ENCODE data around the gene ITM2B. TPM values are rescaled to one million over a fixed set of nuclear protein-coding genes. Genes with fewer than 3 reads are reported as not detected.

Gene ITM2B
- total and polyA plus RNA-seq, 2 donors (not counting 1 experiment from before 2014, with no cell fraction given): 122 to 177 TPM

- intact Hi-C loops (cut with micrococcal nuclease): no loop called here
These were observed 40.3 kb downstream of the ITM2B start for GRCh38 chr13:48273346-48273745.

GRCh38 chr13:48275507-48275906, 42.5 kb downstream of the ITM2B start:
- ChIA-PET CTCF (no interaction called here), POLR2A (no interaction called here)
- intact Hi-C loops (cut with micrococcal nuclease): no loop called here
- H3K9me3 ChIP-seq (ENCODE audit: control extremely low read depth in 1 of 3, control insufficient read depth in 2 of 3, insufficient read depth in 1 of 3, low read length in 2 of 3): no peaks in the 10 kb centered on the region
- no peak overlapping the region for H3K4me3 ChIP-seq (ENCODE audit: control extremely low read depth in 1 of 5, extremely low read depth in 1 of 5, insufficient read depth in 1 of 5, low read depth in 2 of 5, low read length in 4 of 5)
- H3K36me3 ChIP-seq (replicated peaks in 1 of 2; ENCODE audit: control extremely low read depth in 1 of 2, control insufficient read depth in 1 of 2, extremely low read depth in 1 of 2, insufficient read depth in 2 of 2, low read length in 1 of 2): no peaks in the 10 kb centered on the region
- DNase-seq (no peak), ATAC-seq (ENCODE audit: low read depth) (no peak)
- H3K27me3 Mint-ChIP-seq: no peaks in the 10 kb centered on the region
- no peak overlapping the region for H3K4me3 Mint-ChIP-seq
- no peaks in the 10 kb centered on the region for H3K4me1 ChIP-seq (ENCODE audit: control insufficient read depth in 2 of 2, insufficient read depth in 2 of 2, low read length in 2 of 2)
- H4K20me1 ChIP-seq (ENCODE audit: control insufficient read depth, insufficient read depth, low read length, poor library complexity, severe bottlenecking): no peaks in the 10 kb centered on the region
- no peaks in the 10 kb centered on the region for H3K79me2 ChIP-seq (ENCODE audit: control insufficient read depth, insufficient read depth, low read length)
- WGBS (ENCODE audit: insufficient coverage): 96% methylated on average over 3 of the region's 4 CpGs
- TF ChIP-seq EZH2 (IDR thresholded peaks at IDR 0.05; ENCODE audit: borderline replicate concordance, insufficient read depth, low read depth, low read length, poor library complexity, severe bottlenecking): no peak
- TF ChIP-seq CTCF (IDR thresholded peaks at IDR 0.05): no peak
- H2AFZ ChIP-seq (ENCODE audit: insufficient read depth, low read depth, low read length, poor library complexity, severe bottlenecking): no peak overlapping the region
- no peak overlapping the region for H3K4me2 ChIP-seq (replicated peaks; ENCODE audit: low read depth, low read length, poor library complexity, severe bottlenecking)
- no peak overlapping the region for H3K27ac ChIP-seq (ENCODE audit: low read length in 2 of 2)
- H3K27ac Mint-ChIP-seq: no peak overlapping the region
- H3K9me3 Mint-ChIP-seq (ENCODE audit: insufficient read depth): no peaks in the 10 kb centered on the region
- H3K4me1 Mint-ChIP-seq: peaks cover 7% of the 10 kb centered on the region
- no peaks in the 10 kb centered on the region for H3K27me3 ChIP-seq (replicated peaks in 1 of 4; ENCODE audit: control extremely low read depth in 1 of 4, control insufficient read depth in 3 of 4, insufficient read depth in 4 of 4, low read length in 3 of 4)
- H3K9ac ChIP-seq (ENCODE audit: low read length): no peak overlapping the region

More at GRCh38 chr13:48273346-48273745, 40.3 kb downstream of the ITM2B start:
- Histone ChIP-seq H3K4me2 (replicated peaks; ENCODE audit: low read depth, low read length, poor library complexity, severe bottlenecking) (no peak overlapping the region), H3K27ac (ENCODE audit: low read length in 2 of 2) (no peak overlapping the region), H3K4me3 (ENCODE audit: control extremely low read depth in 1 of 5, extremely low read depth in 1 of 5, insufficient read depth in 1 of 5, low read depth in 2 of 5, low read length in 4 of 5) (no peak overlapping the region), H3K27me3 (replicated peaks in 1 of 4; ENCODE audit: control extremely low read depth in 1 of 4, control insufficient read depth in 3 of 4, insufficient read depth in 4 of 4, low read length in 3 of 4) (no peaks in the 10 kb centered on the region), H3K36me3 (replicated peaks in 1 of 2; ENCODE audit: control extremely low read depth in 1 of 2, control insufficient read depth in 1 of 2, extremely low read depth in 1 of 2, insufficient read depth in 2 of 2, low read length in 1 of 2) (no peaks in the 10 kb centered on the region), H2AFZ (ENCODE audit: insufficient read depth, low read depth, low read length, poor library complexity, severe bottlenecking) (no peak overlapping the region), H4K20me1 (ENCODE audit: control insufficient read depth, insufficient read depth, low read length, poor library complexity, severe bottlenecking) (no peaks in the 10 kb centered on the region), H3K9ac (ENCODE audit: low read length) (no peak overlapping the region), H3K79me2 (ENCODE audit: control insufficient read depth, insufficient read depth, low read length) (no peaks in the 10 kb centered on the region), H3K4me1 (ENCODE audit: control insufficient read depth in 2 of 2, insufficient read depth in 2 of 2, low read length in 2 of 2) (no peaks in the 10 kb centered on the region), H3K9me3 (ENCODE audit: control extremely low read depth in 1 of 3, control insufficient read depth in 2 of 3, insufficient read depth in 1 of 3, low read length in 2 of 3) (no peaks in the 10 kb centered on the region)
- H3K4me1 Mint-ChIP-seq: peaks cover 11% of the 10 kb centered on the region
- DNase-seq (no peak), ATAC-seq (ENCODE audit: low read depth) (no peak)
- no peaks in the 10 kb centered on the region for H3K27me3 Mint-ChIP-seq
- H3K4me3 Mint-ChIP-seq: no peak overlapping the region
- no peak overlapping the region for H3K27ac Mint-ChIP-seq
- no peaks in the 10 kb centered on the region for H3K9me3 Mint-ChIP-seq (ENCODE audit: insufficient read depth)
- TF ChIP-seq EZH2 (IDR thresholded peaks at IDR 0.05; ENCODE audit: borderline replicate concordance, insufficient read depth, low read depth, low read length, poor library complexity, severe bottlenecking): no peak
- TF ChIP-seq CTCF (IDR thresholded peaks at IDR 0.05): no peak
- WGBS (ENCODE audit: insufficient coverage): 80% methylated on average over 1 of the region's 4 CpGs
- POLR2A ChIA-PET: no interaction called here
- CTCF ChIA-PET: no interaction called here
